ENCODE results near the gene RPL22. TPM values are rescaled to one million over a fixed set of nuclear protein-coding genes. Genes with fewer than 3 reads are reported as not detected.

RPL22 gene
- total and polyA plus RNA-seq, 4 donors: 38.9 to 105 (median 77.3) TPM

- H3K4me1 ChIP-seq (ENCODE audit: control insufficient read depth in 4 of 4, insufficient read depth in 4 of 4, low read length in 3 of 4): no peaks in the 10 kb centered on the region
- WGBS: 69% methylated on average over 8 of the region's 8 CpGs
These were observed 41.2 kb downstream of the RPL22 start for GRCh38 chr1:6158181-6158580.

More at GRCh38 chr1:6158181-6158580, 41.2 kb downstream of the RPL22 start:
- no peaks in the 10 kb centered on the region for H3K36me3 ChIP-seq (ENCODE audit: control insufficient read depth in 4 of 4, insufficient read depth in 3 of 4, low read depth in 1 of 4, low read length in 3 of 4)
- H3K27me3 ChIP-seq (ENCODE audit: control insufficient read depth in 4 of 4, insufficient read depth in 4 of 4, low read length in 3 of 4): no peaks in the 10 kb centered on the region
- H3K27ac ChIP-seq (ENCODE audit: low read depth in 1 of 2, low read length in 2 of 2): no peak overlapping the region
- H3K9me3 ChIP-seq (ENCODE audit: control insufficient read depth in 4 of 4, low read length in 3 of 4): no peaks in the 10 kb centered on the region
- TF ChIP-seq ATF3 (IDR thresholded peaks at IDR 0.05): no peak
- no peak for TF ChIP-seq REST (IDR thresholded peaks at IDR 0.05)
- TF ChIP-seq CTCF (IDR thresholded peaks at IDR 0.05; ENCODE audit: low read depth, low read length, missing input control): no peak
- no peak for TF ChIP-seq RAD21 (IDR thresholded peaks at IDR 0.05)
- no peak for TF ChIP-seq SP1 (IDR thresholded peaks at IDR 0.05)
- no peak for TF ChIP-seq HNF4G (IDR thresholded peaks at IDR 0.05)
- no peak for TF ChIP-seq FOXA2 (IDR thresholded peaks at IDR 0.05)
- no peak for TF ChIP-seq NR2F2 (IDR thresholded peaks at IDR 0.05)
- TF ChIP-seq MAX (IDR thresholded peaks at IDR 0.05): no peak
- no peak for TF ChIP-seq RXRA (IDR thresholded peaks at IDR 0.05)
- TF ChIP-seq JUND (IDR thresholded peaks at IDR 0.05): no peak
- no peak for TF ChIP-seq YY1 (IDR thresholded peaks at IDR 0.05)
- no peak for TF ChIP-seq TAF1 (conservative IDR thresholded peaks at IDR 0.05)
- TF ChIP-seq ZBTB33 (IDR thresholded peaks at IDR 0.05): no peak
- no peak for TF ChIP-seq FOXA1 (IDR thresholded peaks at IDR 0.05)
- no peak for TF ChIP-seq EGR1 (IDR thresholded peaks at IDR 0.05; ENCODE audit: low read depth in 2 of 2)
- no peak for TF ChIP-seq GABPA (IDR thresholded peaks at IDR 0.05 in 1 of 2, conservative IDR thresholded peaks at IDR 0.05 in 1 of 2)
- TF ChIP-seq HNF4A (conservative IDR thresholded peaks at IDR 0.05): no peak
- no peak overlapping the region for H3K4me3 ChIP-seq (ENCODE audit: low read depth in 1 of 3, low read length in 3 of 3)
- DNase-seq (ENCODE audit: low spot score): no peak
- H3K9ac ChIP-seq (ENCODE audit: low read depth in 1 of 2, low read length in 2 of 2): no peak overlapping the region
